Kidney capillary endothelial cell (primary cell): ENCODE results near the gene CDK18.

Experiments
- DNase-seq: peaks from one replicate; pipeline ENCODE4 v3.0.0-alpha.2; 2018; ENCODE audit warnings: low spot score

CDK18 gene

GRCh38 chr1:205570796-205571537 is 66.5 kb downstream of the CDK18 start:
- no peak for DNase-seq

GRCh38 chr1:205571747-205572146 is 67.3 kb downstream of the CDK18 start:
- no peak for DNase-seq

GRCh38 chr1:205572421-205572820 is 68.0 kb downstream of the CDK18 start:
- DNase-seq, result no peak

GRCh38 chr1:205575294-205575885 is 70.9 kb downstream of the CDK18 start:
- DNase-seq, result no peak

GRCh38 chr1:205576011-205576410 is 71.5 kb downstream of the CDK18 start:
- DNase-seq, result no peak

GRCh38 chr1:205576805-205577761 is 72.6 kb downstream of the CDK18 start:
- no peak for DNase-seq

- no peak for DNase-seq
These were observed 73.6 kb downstream of the CDK18 start for GRCh38 chr1:205577874-205578658.

- no peak for DNase-seq
These were observed 74.5 kb downstream of the CDK18 start for GRCh38 chr1:205578780-205579571.

- DNase-seq, result no peak
These were observed 75.2 kb downstream of the CDK18 start for GRCh38 chr1:205579711-205580110.

GRCh38 chr1:205580140-205580922 is 75.9 kb downstream of the CDK18 start:
- DNase-seq, result no peak

- DNase-seq, result no peak
These were observed 76.4 kb downstream of the CDK18 start for GRCh38 chr1:205580923-205581180.

GRCh38 chr1:205581321-205581980 is 77.0 kb downstream of the CDK18 start:
- DNase-seq, result no peak

- peak; percentile 40 for DNase-seq
These were observed 77.6 kb downstream of the CDK18 start for GRCh38 chr1:205582046-205582445.
